Duodenal mucosa (tissue), 2 donors: Measurements from ENCODE around the gene MTHFD1L.
A peak's percentile ranks its signal among the peaks of the same experiment; 100 is the strongest.

Experiments
- H3K27ac ChIP-seq: one replicate; pipeline ENCODE4 v1.7.0; 2013; ENCODE audit warnings: low read depth, low read length
- H3K27me3 ChIP-seq, 2 donors: one replicate each; pipeline ENCODE4 v1.7.0; 2013; ENCODE audit warnings: low read length in 2 of 2, control low read depth in 1 of 2; ENCODE audit not compliant: insufficient read depth in 2 of 2, control insufficient read depth in 1 of 2
- H3K36me3 ChIP-seq, 2 donors: one replicate each; pipeline ENCODE4 v1.7.0; 2013; ENCODE audit warnings: low read length in 2 of 2, control low read depth in 1 of 2; ENCODE audit not compliant: insufficient read depth in 2 of 2, control insufficient read depth in 1 of 2
- H3K4me1 ChIP-seq, 2 donors: one replicate each; pipeline ENCODE4 v1.7.0; 2013; ENCODE audit warnings: low read length in 2 of 2, control low read depth in 1 of 2; ENCODE audit not compliant: insufficient read depth in 2 of 2, control insufficient read depth in 1 of 2
- H3K4me3 ChIP-seq, 2 donors: one replicate each; pipeline ENCODE4 v1.7.0; 2013; ENCODE audit warnings: low read length in 2 of 2, low read depth in 1 of 2
- H3K9ac ChIP-seq, 2 donors: one replicate each; pipeline ENCODE4 v1.7.0; 2013; ENCODE audit warnings: low read length in 2 of 2, low read depth in 1 of 2
- H3K9me3 ChIP-seq, 2 donors: one replicate each; pipeline ENCODE4 v1.7.0; 2013; ENCODE audit warnings: low read length in 2 of 2, control low read depth in 1 of 2; ENCODE audit not compliant: control insufficient read depth in 1 of 2

Gene MTHFD1L

DNA sequence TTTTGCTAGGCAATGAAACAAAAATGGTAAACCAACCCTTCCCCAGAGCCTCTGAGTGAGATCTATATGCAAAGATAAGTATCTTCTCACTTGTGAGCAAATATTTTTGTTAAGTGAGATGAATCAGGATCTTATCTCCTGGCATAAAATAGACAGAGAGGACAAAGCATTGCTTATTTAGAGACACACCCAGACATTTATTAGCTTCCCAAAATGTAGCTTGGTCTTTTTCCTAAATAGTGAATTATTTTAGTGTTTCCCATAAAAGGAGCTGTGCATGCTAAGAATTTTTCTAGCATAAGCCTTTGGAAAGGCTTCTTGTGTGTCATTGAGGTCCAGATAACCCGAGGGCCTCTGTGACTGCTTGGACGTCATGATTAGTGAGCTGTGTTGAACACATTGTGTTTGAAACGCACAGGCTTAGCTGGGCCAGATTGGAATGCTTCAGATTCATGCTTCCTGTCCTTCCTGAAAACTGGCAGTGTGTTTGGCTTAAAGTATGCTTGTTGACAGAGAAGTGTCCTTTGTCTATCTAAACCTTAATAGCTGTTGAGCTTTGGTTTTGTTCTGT, 16.5 kb downstream of the MTHFD1L start:
- Histone ChIP-seq H3K4me3 (no peak overlapping the region), H3K9me3 (no peaks in the 10 kb centered on the region), H3K9ac (no peak overlapping the region), H3K27me3 (no peaks in the 10 kb centered on the region), H3K27ac (peak overlapping the region; percentile 32), H3K36me3 (peaks cover 0 to 3% of the 10 kb centered on the region in 2 donors), H3K4me1 (peaks cover 7 to 10% of the 10 kb centered on the region in 2 donors)

GRCh38 chr6:150883521-150883920, 18.0 kb downstream of the MTHFD1L start:
- Histone ChIP-seq H3K9me3 (no peaks in the 10 kb centered on the region), H3K36me3 (peaks cover 5 to 6% of the 10 kb centered on the region in 2 donors), H3K9ac (no peak overlapping the region), H3K27me3 (no peaks in the 10 kb centered on the region), H3K4me3 (no peak overlapping the region), H3K4me1 (peaks cover 0 to 8% of the 10 kb centered on the region in 2 donors), H3K27ac (no peak overlapping the region)

GRCh38 chr6:150886155-150886554, 20.7 kb downstream of the MTHFD1L start:
- Histone ChIP-seq H3K4me3 (no peak overlapping the region), H3K27me3 (no peaks in the 10 kb centered on the region), H3K9ac (no peak overlapping the region), H3K36me3 (peaks cover 6 to 11% of the 10 kb centered on the region in 2 donors), H3K27ac (no peak overlapping the region), H3K4me1 (peaks cover 0 to 4% of the 10 kb centered on the region in 2 donors), H3K9me3 (no peaks in the 10 kb centered on the region)

DNA sequence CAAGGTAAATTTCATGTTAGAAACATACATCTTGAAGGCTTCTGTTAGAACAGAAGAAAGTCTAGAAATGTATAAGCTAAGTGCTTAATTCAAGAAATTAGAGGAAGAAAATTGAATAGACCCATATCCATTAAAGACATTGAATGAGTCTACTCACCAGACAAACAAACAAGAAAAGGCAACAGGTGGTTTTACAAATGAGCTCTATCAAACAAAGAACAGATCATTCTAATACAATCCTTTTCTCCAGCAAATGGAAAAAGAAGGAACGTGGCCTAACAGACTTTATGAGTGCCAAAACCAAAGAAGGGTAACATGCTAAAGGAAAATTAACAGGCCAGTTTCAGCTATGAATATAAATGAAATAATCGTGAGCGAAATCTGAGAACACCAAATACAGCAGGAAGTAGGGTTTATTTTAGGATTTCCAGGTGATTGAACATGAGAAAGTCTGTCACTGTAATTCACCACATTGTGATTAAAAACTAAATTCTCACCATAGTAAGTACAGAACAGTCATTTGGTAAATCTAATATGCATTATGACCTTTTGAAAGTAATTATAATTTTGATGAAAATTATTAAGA, 22.6 kb downstream of the MTHFD1L start:
- Histone ChIP-seq H3K4me1 (no peaks in the 10 kb centered on the region), H3K27me3 (no peaks in the 10 kb centered on the region), H3K4me3 (no peak overlapping the region), H3K27ac (no peak overlapping the region), H3K36me3 (peaks cover 6 to 11% of the 10 kb centered on the region in 2 donors), H3K9ac (no peak overlapping the region), H3K9me3 (no peaks in the 10 kb centered on the region)

DNA sequence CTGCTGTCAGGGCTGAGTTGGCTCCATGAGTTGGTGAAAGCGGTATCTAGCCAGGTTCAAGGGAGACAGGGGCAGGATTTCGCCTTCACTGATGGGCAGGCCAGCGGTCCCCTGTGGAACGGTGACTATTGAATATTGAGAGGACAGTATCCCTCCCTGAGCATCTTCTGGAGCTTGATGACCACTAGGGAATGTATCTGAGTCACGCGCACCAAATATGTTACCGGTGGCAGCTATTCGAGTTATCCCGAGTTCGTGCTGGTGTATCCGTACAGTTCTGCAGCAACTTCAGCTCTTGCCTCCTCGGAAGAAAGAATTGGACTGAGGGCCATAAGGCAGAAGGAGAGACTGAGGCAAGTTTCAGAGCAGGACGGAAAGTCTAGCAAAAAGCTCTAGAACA, 24.8 kb downstream of the MTHFD1L start:
- Histone ChIP-seq H3K36me3 (peaks cover 6 to 8% of the 10 kb centered on the region in 2 donors), H3K27ac (no peak overlapping the region), H3K9ac (no peak overlapping the region), H3K4me3 (no peak overlapping the region), H3K27me3 (no peaks in the 10 kb centered on the region), H3K9me3 (no peaks in the 10 kb centered on the region), H3K4me1 (peaks cover 0 to 6% of the 10 kb centered on the region in 2 donors)

- no peaks in the 10 kb centered on the region for H3K27me3 ChIP-seq
- peaks cover 0 to 6% of the 10 kb centered on the region in 2 donors for H3K4me1 ChIP-seq
- H3K9me3 ChIP-seq = no peaks in the 10 kb centered on the region
- no peak overlapping the region for H3K4me3 ChIP-seq
- H3K9ac ChIP-seq = no peak overlapping the region
- peaks cover 6 to 8% of the 10 kb centered on the region in 2 donors for H3K36me3 ChIP-seq
- no peak overlapping the region for H3K27ac ChIP-seq
Observed at GRCh38 chr6:150891888-150892485, 26.5 kb downstream of the MTHFD1L start.

DNA sequence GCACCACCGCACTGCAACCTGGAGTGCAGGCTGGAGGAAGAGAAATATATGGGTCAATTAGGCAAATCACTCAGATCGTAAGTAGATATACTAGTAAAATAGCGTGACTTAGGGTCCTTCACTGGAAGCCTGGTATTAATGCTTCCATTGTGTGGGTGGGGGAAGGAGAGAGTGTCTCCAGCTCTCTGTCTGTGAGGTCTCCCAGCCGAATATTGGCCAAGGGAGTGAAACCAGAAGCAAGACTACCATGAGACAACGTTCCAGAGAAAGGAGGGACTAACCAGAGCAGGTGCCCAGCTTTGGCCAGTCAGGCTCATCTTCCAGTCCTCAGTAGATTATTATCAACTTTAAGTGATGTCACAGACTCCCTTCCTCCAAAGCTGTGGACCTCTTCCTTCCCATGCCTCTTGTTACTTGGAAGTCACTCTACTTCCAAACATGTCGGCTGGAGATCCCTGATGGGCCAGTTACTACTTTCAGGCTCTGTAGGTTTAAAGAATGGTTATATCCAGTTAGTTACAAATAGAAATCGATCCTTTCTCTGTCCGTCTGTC, 28.8 kb downstream of the MTHFD1L start:
- Histone ChIP-seq H3K4me1 (peaks cover 0 to 6% of the 10 kb centered on the region in 2 donors), H3K27ac (no peak overlapping the region), H3K9ac (no peak overlapping the region), H3K4me3 (no peak overlapping the region), H3K27me3 (no peaks in the 10 kb centered on the region), H3K36me3 (peaks cover 0 to 8% of the 10 kb centered on the region in 2 donors), H3K9me3 (no peaks in the 10 kb centered on the region)

DNA sequence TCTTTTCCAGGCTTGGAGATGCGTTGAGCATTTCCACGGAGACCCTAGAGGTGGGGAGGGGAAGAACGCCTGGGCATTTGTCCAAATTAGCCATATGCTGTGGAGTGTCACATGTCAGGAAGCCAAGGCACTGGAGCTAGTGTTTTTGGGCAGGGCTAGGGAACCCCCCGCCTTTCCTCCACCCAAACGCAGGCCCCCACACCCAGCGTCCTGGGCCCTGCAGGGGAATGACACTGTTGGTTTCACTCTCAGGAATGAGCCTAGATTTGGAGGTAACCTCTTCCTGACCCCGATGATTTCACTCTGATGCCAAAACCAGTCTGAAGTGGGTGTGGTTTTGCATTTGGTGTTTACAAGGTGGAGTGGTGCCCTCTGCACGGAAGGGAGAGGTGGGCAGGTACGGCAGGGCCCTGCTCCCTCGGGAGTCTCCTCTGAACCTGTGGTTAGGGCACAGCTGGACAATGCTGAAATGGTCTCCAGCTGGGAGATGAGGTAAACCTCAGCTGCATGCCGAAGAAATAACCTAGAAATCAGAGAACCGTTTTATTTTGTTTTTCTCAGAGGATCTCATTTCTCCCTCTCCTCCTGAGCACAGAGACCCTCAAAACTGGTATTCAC, 29.5 kb downstream of the MTHFD1L start:
- no peak overlapping the region for H3K9ac ChIP-seq
- H3K36me3 ChIP-seq = peaks cover 0 to 8% of the 10 kb centered on the region in 2 donors
- no peaks in the 10 kb centered on the region for H3K9me3 ChIP-seq
- H3K4me3 ChIP-seq = no peak overlapping the region
- no peaks in the 10 kb centered on the region for H3K27me3 ChIP-seq
- peaks cover 0 to 6% of the 10 kb centered on the region in 2 donors for H3K4me1 ChIP-seq
- H3K27ac ChIP-seq = no peak overlapping the region

GRCh38 chr6:150895928-150896632, 30.6 kb downstream of the MTHFD1L start:
- Histone ChIP-seq H3K4me1 (peaks cover 0 to 6% of the 10 kb centered on the region in 2 donors), H3K27ac (no peak overlapping the region), H3K27me3 (no peaks in the 10 kb centered on the region), H3K36me3 (peaks cover 0 to 3% of the 10 kb centered on the region in 2 donors), H3K9me3 (no peaks in the 10 kb centered on the region), H3K4me3 (no peak overlapping the region), H3K9ac (no peak overlapping the region)
